ENCODE data around the gene DENND1A.
A peak's percentile ranks its signal among the peaks of the same experiment; 100 is the strongest.

DENND1A gene

DNA sequence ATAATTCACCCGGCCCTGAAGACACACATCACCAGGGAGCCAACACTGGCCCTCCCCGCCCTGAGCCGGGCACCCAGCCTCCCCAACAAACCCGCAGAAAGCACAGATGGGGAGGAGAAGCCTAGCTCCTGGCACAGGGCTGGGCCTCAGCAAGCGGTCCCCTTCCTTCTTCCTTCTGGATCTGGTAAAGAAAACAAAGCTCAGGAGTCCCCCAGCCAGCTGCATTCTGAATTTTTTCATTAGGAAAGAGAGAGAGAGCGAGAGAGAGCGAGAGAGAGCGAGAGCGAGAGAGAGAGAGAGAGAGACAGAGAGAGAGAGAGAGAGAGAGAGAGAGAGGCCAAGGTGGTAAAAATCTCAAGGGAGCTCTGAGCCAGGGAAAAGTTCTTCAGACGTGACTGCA is 378.2 kb downstream of the DENND1A start:
- DNase-seq: no peak

DNA sequence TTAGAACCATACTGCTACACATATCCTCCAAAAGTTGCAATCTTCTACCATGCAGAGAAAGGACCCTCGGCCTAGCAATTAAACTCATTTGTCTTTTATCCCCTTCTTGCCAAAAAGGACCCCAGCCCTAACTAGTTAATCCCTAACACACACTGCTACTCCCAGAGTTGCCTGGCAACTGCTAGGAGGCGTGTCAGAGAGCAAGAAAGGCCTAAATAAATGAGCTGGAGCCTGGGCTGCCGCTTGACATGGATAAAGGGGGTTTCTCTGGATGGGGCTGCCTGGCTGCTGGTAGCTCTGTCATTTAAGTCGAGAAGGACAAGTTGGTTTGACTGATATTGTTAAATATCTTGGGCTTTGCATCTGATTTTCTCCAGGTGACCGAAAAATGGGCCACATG is 379.1 kb downstream of the DENND1A start:
- peak; percentile 11 to 63 for DNase-seq

- DNase-seq: no peak
Measured at GRCh38 chr9:123550012-123550411, 379.9 kb downstream of the DENND1A start.

DNA sequence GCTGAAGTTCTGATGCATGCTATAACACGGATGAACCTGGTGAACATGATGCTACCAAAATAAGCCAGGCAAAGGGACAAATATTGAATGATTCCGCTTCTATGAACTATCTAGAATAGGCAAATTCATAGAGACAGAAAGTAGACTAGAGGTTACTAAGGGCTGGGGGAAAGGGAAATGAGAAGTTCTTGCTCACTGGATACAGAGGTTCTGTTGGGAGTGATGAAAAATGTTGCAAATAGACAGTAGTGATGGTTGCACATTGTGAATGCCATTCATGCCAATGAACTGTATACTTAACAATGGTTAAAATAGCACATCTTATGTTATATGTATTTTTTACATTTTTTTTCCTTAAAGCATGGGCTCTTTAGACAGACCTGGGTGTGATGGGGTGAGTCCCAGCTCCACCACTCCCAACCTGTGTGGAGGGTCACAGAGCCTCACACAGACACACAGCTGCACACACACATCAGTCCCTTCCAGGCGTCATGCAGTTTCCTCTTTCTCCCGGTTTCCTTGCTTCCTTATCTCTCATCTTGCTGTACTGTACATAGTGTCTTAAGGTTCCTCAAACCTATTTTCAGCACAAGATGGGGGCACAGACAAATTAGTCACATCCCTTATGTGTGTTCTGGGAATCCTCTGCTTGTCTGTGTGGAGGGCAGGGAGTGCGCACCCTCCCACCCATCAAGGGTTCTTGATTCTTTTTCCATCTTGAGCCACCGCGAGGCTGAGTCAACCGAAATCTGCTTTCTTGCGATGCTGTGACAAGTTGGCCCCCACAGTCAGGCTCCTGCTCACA is 381.0 kb downstream of the DENND1A start:
- no peak for DNase-seq

DNA sequence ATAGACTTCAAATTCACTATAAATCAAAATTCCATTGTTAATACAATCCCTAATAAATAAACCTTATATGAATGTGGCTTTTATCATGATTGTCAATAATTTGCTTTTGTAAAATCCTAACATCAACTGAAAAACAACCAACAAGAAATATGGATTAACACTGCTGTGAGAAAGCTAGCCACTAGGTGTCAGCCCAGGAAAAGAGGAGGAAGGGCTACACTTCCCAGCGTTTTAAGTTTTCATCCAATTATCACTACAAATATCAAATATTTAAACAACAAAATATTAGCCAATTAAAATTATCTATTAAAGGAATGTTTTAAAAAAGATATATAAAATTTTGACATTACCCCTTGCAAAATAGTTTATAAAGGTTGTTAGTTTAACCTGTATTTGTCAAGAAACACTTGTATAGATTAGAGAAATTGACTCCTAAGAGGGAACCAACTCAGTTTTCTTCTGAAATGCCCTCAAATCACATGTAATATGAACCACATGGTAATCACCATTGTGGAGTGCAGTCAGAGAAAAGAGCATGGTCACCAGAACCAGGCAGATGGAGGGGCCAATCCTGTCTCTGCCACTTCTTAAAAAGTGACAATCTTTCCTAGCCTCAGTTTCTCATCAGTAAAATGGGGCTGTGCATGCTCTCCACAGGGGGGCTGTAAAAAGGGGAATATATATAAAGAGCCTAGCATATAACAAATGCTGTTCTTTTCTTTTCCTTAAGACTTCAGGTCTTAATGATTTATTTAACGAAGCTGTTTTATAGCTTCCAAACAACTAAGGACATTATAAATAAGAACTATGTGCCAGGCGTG is 385.7 kb downstream of the DENND1A start:
- peak in 1 of 2 experiments; percentile 41 for DNase-seq

- DNase-seq: no peak
Measured at GRCh38 chr9:123543492-123543891, 386.4 kb downstream of the DENND1A start.

- DNase-seq: no peak
Measured at GRCh38 chr9:123542435-123543225, 387.3 kb downstream of the DENND1A start.

- DNase-seq: peak; percentile 78 to 87
Measured at GRCh38 chr9:123541411-123541810, 388.5 kb downstream of the DENND1A start.

DNA sequence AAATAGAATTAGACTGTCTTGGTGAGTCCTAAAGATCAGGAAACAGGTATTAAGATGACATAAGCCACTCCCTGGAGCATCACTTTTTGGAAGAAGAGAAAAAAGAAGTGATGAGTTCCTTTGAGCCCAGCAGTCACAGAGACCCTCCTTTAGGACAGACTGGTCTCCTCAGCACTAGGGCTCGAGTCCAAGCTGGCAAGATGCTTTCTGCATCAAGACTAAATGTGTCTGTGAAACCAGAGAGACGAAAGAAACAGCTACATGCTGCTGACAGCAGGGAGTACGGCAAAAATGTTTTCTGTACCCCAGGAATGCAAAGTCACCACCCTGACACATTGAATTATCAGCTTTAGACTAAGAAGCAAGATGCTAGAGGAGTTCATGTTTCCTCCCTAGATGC is 389.5 kb downstream of the DENND1A start:
- no peak for DNase-seq

DNA sequence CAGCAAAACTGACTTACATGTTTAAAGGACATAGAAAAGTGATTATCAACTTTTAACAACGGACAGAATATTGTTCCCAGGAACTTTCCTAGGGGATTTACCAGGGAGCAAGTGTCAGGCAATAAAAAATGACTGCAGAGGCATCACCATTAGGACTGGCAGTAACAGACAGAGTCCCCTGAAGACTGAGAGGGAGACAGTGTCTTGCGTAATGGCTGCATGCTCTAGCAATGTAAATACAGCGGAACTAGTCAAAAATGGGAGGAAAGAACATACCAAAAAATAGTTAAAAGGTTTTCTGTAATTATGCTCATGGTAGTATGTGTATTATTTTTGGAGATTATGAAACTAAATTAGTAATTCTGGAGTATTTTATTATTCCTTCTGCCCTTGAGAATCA is 392.1 kb downstream of the DENND1A start:
- no peak for DNase-seq

DNA sequence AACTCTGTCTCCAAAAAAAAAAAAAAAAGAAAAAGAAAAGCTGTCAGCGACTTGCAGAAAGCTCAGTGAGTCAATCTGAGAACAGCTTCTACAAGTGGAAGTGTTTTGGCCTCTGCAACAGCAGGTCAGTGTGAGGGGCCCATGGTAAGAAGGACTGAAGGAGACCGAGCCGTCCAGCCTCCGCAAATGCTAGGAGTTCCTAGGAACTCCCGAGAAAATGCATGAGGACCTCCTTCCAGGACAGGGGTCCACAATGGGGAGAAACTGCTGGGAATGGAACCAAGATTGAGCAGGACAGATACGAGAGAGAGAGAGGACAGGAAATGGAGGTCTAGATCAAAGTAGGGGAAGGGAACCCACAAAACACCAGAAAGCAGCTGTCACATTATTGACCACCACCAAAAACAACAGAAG is 393.5 kb downstream of the DENND1A start:
- DNase-seq: no peak

- no peak for DNase-seq
Measured at GRCh38 chr9:123534336-123534735, 395.6 kb downstream of the DENND1A start.

GRCh38 chr9:123530244-123530643 is 399.7 kb downstream of the DENND1A start:
- no peak for DNase-seq

DNA sequence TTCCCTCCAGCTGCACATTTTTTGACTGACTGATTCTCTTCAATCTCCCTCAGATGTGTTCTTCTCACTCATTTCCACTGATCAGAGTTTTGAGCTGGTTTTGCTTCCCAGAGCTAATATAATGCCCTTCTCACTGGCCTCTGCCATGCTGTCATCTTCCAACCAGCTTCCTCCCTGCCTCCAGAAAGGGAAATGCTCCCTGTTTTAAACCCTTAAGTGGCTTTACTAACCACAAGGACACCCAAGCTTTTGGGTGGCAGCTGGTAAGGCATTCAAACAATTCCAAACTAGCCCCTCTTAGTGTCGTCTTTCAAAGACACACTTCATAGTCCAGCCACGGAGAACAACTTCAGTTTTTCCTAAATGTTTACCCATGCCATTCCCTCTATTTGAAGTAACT is 401.4 kb downstream of the DENND1A start:
- peak; percentile 91 to 96 for DNase-seq

DNA sequence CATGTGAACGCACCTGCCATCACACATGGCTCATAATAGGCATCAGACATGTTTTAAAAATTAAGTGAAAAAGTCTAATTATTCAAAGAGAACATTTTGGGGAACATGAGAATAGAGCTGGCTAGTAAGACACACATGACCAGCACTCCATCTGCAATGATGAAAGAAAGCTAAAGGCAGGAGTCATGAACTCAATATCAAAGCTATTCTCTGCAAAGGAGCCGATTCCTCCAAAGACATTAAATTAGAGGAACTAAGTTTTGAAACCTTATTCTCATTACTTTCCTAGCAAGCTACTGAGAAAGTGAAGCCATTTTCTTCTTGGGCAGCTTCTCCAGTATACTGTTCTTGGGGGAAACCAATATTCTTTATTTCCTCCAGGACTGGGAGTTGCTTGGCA is 401.9 kb downstream of the DENND1A start:
- no peak for DNase-seq

- DNase-seq: no peak
Measured at GRCh38 chr9:123525957-123526356, 404.0 kb downstream of the DENND1A start.

DNA sequence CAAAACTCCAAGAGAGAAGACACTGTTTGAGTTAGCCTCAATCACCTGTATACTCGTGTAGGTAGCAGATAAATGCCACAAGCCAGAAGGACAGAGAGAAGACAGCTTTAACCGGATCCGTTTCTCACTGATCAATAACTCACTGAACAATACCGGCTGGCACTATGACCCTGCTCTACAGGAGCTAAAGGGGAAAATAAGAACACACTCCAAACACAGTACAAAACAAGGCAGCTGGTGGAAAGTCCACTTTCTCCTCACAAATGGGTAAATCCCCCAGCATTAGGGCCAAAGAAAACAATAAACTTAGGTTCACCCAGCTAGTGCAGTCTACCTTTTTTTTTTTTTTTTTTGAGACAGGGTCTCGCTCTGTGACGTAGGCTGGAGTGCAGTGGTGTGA is 404.5 kb downstream of the DENND1A start:
- DNase-seq: no peak

- no peak for DNase-seq
Measured at GRCh38 chr9:123524866-123525265, 405.1 kb downstream of the DENND1A start.

DNA sequence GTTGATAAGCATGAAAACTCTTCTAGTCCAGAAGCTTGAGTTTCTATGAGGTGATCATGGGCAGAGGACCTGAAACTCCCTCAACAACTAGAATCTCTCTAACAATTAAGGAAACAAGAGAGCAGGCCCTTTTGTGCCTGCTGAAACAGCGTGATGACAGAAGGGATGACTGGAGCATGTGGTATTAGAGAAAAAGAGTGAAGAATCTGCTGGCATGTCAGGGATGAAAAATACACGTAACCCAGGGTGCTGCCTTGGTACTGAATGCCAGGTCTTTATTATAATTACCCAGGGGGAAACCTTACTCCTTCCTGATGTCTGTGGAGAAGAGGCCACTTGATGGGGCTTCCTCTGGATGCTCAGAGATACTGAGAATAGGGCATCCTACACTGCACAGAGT is 406.1 kb downstream of the DENND1A start:
- DNase-seq: no peak

GRCh38 chr9:123523001-123523400 is 406.9 kb downstream of the DENND1A start:
- peak; percentile 48 to 82 for DNase-seq

DNA sequence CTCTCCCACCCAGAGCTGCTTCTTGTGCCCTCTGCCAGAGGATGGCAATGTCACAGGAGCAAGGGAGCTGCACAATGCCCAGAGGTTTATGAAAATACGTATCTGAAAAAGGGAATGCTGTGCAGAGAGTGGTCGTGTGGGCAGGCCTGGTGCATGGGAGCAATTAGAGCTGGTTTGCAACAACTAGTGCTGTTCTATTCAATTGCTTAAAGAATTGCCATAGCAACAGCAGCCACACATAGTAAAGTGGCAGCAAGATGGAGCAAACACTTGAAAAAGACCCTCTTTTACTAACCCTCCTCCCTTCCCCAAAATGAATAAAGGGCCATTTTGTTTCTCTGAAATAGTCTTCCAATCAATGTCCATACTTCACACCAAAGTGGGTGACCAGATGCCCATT is 407.7 kb downstream of the DENND1A start:
- DNase-seq: no peak

DNA sequence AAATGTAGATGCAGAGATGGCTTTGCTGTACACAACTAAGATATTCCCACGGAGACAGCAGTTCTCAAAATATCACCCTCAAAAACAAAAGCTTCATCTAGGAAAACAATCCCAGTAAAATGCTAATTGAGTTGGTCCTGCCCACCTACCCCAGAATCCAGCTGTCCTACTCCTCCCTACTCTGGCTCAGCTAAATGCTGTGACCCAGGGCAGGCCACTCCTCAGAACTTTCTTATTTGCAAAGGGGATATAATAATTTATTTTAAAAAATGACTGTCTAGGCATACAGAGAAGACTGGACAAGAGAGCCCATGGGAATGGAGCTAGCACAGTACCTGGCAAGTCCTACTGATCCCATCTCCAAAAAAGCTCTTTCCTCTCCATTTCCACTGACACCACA is 411.6 kb downstream of the DENND1A start:
- DNase-seq: no peak

DNA sequence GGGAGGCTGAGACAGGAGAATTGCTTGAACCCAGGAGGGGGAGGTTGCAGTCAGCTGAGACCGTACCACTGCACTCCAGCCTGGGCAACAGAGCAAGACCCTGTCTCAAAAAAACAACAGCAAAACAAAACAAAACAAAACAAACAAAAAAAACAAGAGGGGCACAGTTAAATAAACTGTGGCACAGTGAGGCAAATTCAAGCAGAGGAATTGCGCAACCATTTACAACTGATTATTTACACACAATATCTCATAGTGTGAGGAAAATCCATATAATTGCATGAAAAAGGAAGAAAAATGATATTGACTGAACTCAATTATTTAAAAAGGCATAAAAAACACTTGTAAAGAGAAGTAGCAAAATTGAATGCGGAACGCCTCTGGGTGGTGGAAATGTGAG is 412.4 kb downstream of the DENND1A start:
- no peak for DNase-seq

Data from NCI-H524 (cell line).